ENCODE results near the gene FBXO47.
"Not testable (repeated sequence)": the region's sequence is repeated elsewhere in the genome, so short reads cannot be mapped to it uniquely, and the experiment has no call there.

The FBXO47 gene

GRCh38 chr17:38982858-38983746 is 15.9 kb upstream of the FBXO47 start:
- peak; percentile 38 for DNase-seq
- Mint-ChIP-seq H3K27ac (no peak overlapping the region), H3K36me3 (ENCODE audit: low read depth) (no peaks in the 10 kb centered on the region), H3K4me1 (peaks cover 17% of the 10 kb centered on the region), H3K27me3 (ENCODE audit: low read depth, poor library complexity) (peaks cover 17% of the 10 kb centered on the region), H3K4me3 (no peak overlapping the region), H3K9me3 (no peaks in the 10 kb centered on the region)
- TF ChIP-seq, protein P1, sequence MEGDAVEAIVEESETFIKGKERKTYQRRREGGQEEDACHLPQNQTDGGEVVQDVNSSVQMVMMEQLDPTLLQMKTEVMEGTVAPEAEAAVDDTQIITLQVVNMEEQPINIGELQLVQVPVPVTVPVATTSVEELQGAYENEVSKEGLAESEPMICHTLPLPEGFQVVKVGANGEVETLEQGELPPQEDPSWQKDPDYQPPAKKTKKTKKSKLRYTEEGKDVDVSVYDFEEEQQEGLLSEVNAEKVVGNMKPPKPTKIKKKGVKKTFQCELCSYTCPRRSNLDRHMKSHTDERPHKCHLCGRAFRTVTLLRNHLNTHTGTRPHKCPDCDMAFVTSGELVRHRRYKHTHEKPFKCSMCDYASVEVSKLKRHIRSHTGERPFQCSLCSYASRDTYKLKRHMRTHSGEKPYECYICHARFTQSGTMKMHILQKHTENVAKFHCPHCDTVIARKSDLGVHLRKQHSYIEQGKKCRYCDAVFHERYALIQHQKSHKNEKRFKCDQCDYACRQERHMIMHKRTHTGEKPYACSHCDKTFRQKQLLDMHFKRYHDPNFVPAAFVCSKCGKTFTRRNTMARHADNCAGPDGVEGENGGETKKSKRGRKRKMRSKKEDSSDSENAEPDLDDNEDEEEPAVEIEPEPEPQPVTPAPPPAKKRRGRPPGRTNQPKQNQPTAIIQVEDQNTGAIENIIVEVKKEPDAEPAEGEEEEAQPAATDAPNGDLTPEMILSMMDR (IDR thresholded peaks at IDR 0.05): peak; percentile 78

DNA sequence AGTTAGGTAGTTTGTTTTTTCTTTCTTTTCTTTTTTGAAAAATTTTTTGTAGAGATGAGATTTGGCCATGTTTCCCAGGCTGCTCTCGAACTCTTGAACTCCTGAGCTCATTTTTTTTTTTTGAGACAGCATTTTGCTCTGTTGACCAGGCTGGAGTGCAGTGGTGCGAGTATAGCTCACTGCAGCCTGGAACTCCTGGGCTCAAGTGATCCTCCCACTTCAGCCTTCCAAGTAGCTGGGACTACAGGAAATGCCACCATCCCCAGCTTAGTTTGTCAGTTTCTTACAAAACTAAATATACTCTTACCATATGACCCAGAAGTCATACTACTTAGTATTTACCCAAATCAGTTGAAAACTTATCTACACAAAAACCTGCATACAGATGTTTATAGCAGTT is 14.4 kb upstream of the FBXO47 start:
- TF ChIP-seq, protein P1 (IDR thresholded peaks at IDR 0.05): no peak
- no peak for DNase-seq
- no peaks in the 10 kb centered on the region for H3K36me3 Mint-ChIP-seq (ENCODE audit: low read depth)
- H3K27ac Mint-ChIP-seq: peak overlapping the region; percentile 75
- peaks cover 17% of the 10 kb centered on the region for H3K27me3 Mint-ChIP-seq (ENCODE audit: low read depth, poor library complexity)
- no peaks in the 10 kb centered on the region for H3K9me3 Mint-ChIP-seq
- no peak overlapping the region for H3K4me3 Mint-ChIP-seq
- peaks cover 17% of the 10 kb centered on the region for H3K4me1 Mint-ChIP-seq

DNA sequence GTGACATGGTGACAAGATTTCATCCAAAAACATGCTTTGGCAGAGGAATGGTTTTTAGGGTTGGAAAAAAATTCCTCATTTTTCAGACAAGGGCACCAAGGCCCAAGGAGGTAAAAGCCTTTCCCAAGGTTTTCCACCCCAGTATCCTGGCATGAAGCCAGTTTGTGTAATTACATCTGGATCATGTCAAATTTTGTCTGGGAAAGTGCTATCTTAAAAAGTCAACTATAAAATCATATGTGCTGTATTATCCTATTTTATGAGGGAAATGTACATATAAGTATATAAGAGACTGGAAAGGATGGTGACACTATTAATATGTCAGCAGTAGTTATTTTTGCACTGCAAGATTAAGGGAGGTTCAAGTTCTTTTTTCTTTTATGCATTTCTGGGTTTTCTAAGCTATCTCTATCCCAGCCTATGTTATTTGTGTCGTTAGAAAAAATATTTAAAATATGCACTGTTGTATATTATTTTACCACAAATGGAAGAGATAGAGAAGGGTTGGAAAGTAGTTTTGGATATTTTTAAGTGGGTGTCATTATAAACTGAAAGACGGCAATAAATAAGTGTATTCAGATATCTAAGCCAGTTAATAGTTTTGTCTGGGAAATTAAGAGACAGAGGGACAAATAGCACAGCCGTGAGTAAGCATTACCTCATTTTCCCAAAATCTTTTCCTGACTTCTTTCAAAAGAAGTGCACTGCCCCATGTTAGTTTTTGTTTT is 13.5 kb upstream of the FBXO47 start:
- Mint-ChIP-seq H3K9me3 (no peaks in the 10 kb centered on the region), H3K36me3 (ENCODE audit: low read depth) (no peaks in the 10 kb centered on the region), H3K27ac (no peak overlapping the region), H3K4me1 (peaks cover 17% of the 10 kb centered on the region), H3K4me3 (no peak overlapping the region), H3K27me3 (ENCODE audit: low read depth, poor library complexity) (peaks cover 17% of the 10 kb centered on the region)
- TF ChIP-seq, protein P1 (IDR thresholded peaks at IDR 0.05): no peak
- no peak for DNase-seq

GRCh38 chr17:38978180-38978579 is 11.0 kb upstream of the FBXO47 start:
- no peak overlapping the region for H3K27ac Mint-ChIP-seq
- no peaks in the 10 kb centered on the region for H3K9me3 Mint-ChIP-seq
- H3K27me3 Mint-ChIP-seq (ENCODE audit: low read depth, poor library complexity): peaks cover 17% of the 10 kb centered on the region
- H3K36me3 Mint-ChIP-seq (ENCODE audit: low read depth): no peaks in the 10 kb centered on the region
- no peak overlapping the region for H3K4me3 Mint-ChIP-seq
- H3K4me1 Mint-ChIP-seq: peaks cover 16% of the 10 kb centered on the region
- TF ChIP-seq, protein P1 (IDR thresholded peaks at IDR 0.05): no peak
- no peak for DNase-seq

DNA sequence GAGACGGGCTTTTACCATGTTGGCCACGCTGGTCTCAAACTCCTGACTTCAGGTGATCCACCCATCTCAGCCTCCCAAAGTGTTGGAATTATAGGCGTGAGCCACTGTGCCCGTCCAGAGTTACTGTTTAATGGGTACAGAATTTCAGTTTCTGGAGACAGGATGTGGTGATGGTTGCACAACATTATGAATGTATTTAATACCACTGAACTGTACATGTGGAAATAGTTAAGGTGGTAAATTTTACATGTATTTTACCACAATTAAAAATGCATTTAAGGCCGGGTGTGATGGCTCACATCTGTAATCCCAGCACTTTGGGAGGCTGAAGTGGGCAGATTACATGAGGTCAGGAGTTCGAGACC is 9.0 kb upstream of the FBXO47 start:
- H3K4me3 Mint-ChIP-seq; H3K36me3 Mint-ChIP-seq (ENCODE audit: low read depth); DNase-seq; H3K9me3 Mint-ChIP-seq; H3K4me1 Mint-ChIP-seq; H3K27ac Mint-ChIP-seq; H3K27me3 Mint-ChIP-seq (ENCODE audit: low read depth, poor library complexity): not testable (repeated sequence)

- peaks cover 4% of the 10 kb centered on the region for H3K36me3 Mint-ChIP-seq (ENCODE audit: low read depth)
- H3K4me3 Mint-ChIP-seq: no peak overlapping the region
- H3K27me3 Mint-ChIP-seq (ENCODE audit: low read depth, poor library complexity): peaks cover 9% of the 10 kb centered on the region
- H3K4me1 Mint-ChIP-seq: peaks cover 6% of the 10 kb centered on the region
- peaks cover 12% of the 10 kb centered on the region for H3K9me3 Mint-ChIP-seq
- DNase-seq: no peak
- no peak overlapping the region for H3K27ac Mint-ChIP-seq
- TF ChIP-seq, protein P1 (IDR thresholded peaks at IDR 0.05): no peak
Observed at GRCh38 chr17:38970804-38971203, 3.6 kb upstream of the FBXO47 start.
